A673 (cell line): ENCODE measurements around the gene DHRS3. TPM values are rescaled to one million over a fixed set of nuclear protein-coding genes. Genes with fewer than 3 reads are reported as not detected.

ENCODE experiments used
- BruUV-seq: library from RNA; stranded (reverse); fragments of 400-500 nt; replicated peaks from 2 replicates; lab custom pipeline; 2021; lab: Mats Ljungman, UMichigan
- CTCF ChIA-PET: fragments of 300-600 bp; sonication (Branson Sonifier 250); formaldehyde crosslinking; loops from one replicate; lab custom pipeline; 2022; ENCODE audit warnings: antibody characterized with exemption; lab: Charles Lee
- POLR2A ChIA-PET: fragments of 300-600 bp; sonication (Branson Sonifier 250); formaldehyde crosslinking; loops from one replicate; lab custom pipeline; 2022; ENCODE audit warnings: antibody characterized with exemption; ENCODE audit not compliant: low non-redundant PET; lab: Charles Lee
- DNase-seq: peaks from one replicate; pipeline ENCODE4 v3.0.0-alpha.2; 2015; ENCODE audit warnings: low spot score
- H3K27ac ChIP-seq: fragments of 200-600 bp; sonication (generic); 2 replicates; pipeline ENCODE4 v1.5.1; 2016; ENCODE audit warnings: mixed run types, low read depth, mild to moderate bottlenecking, mixed read lengths, antibody characterized with exemption, low read length; ENCODE audit not compliant: poor library complexity, severe bottlenecking
- H3K27me3 ChIP-seq: fragments of 200-600 bp; sonication (generic); replicated peaks from 2 replicates; pipeline ENCODE4 v1.6.1; 2017; ENCODE audit warnings: mixed run types, low read depth, mild to moderate bottlenecking, mixed read lengths, antibody characterized with exemption, low read length; ENCODE audit not compliant: insufficient read depth, poor library complexity
- H3K36me3 ChIP-seq: fragments of 200-600 bp; sonication (generic); 2 replicates; pipeline ENCODE4 v1.6.1; 2016; ENCODE audit warnings: mixed run types, mild to moderate bottlenecking, mixed read lengths, antibody characterized with exemption, low read length; ENCODE audit not compliant: insufficient read depth, poor library complexity, severe bottlenecking
- H3K4me1 ChIP-seq: fragments of 200-600 bp; sonication (generic); 2 replicates; pipeline ENCODE4 v1.6.1; 2017; ENCODE audit warnings: mixed run types, mild to moderate bottlenecking, mixed read lengths, antibody characterized with exemption, low read length; ENCODE audit not compliant: insufficient read depth, poor library complexity, severe bottlenecking
- H3K4me3 ChIP-seq: fragments of 200-600 bp; sonication (generic); 2 replicates; pipeline ENCODE4 v1.5.1; 2016; ENCODE audit warnings: low read depth, mixed run types, mild to moderate bottlenecking, mixed read lengths, low read length; ENCODE audit not compliant: poor library complexity, severe bottlenecking
- H3K9me3 ChIP-seq: fragments of 200-600 bp; sonication (generic); 2 replicates; pipeline ENCODE4 v1.6.1; 2016; ENCODE audit warnings: mixed run types, low read depth, mild to moderate bottlenecking, mixed read lengths, antibody characterized with exemption, low read length; ENCODE audit not compliant: poor library complexity, severe bottlenecking
- EZH2 ChIP-seq: fragments of 200-600 bp; sonication (generic); IDR thresholded peaks from 2 replicates; pipeline ENCODE4 v1.6.1; 2017; ENCODE audit warnings: borderline replicate concordance, low read depth, mild to moderate bottlenecking, mixed read lengths, antibody characterized with exemption, low read length; ENCODE audit not compliant: poor library complexity, severe bottlenecking
- intact Hi-C: fragments of 100-400 bp; cut with micrococcal nuclease; formaldehyde crosslinking; loops from one replicate; pipeline ENCODE4 v1.10.0; 2022; ENCODE audit not compliant: unreplicated experiment
- total RNA-seq: library from RNA; stranded (reverse); gene quantifications from 2 replicates; pipeline ENCODE4 v1.2.3, GENCODE V29; 2021
- TF ChIP-seq, protein P1 (sequence below): fragments of 300-800, 200-600 bp; sonication (generic); conservative IDR thresholded peaks from 2 replicates; pipeline ENCODE4 v1.5.1; 2017; ENCODE audit warnings: low read depth, mild to moderate bottlenecking, antibody characterized with exemption, low read length, moderate library complexity, mixed read lengths

Gene DHRS3
- total RNA-seq, 1 experiment from 2014 or later: 2.4 TPM

DNA sequence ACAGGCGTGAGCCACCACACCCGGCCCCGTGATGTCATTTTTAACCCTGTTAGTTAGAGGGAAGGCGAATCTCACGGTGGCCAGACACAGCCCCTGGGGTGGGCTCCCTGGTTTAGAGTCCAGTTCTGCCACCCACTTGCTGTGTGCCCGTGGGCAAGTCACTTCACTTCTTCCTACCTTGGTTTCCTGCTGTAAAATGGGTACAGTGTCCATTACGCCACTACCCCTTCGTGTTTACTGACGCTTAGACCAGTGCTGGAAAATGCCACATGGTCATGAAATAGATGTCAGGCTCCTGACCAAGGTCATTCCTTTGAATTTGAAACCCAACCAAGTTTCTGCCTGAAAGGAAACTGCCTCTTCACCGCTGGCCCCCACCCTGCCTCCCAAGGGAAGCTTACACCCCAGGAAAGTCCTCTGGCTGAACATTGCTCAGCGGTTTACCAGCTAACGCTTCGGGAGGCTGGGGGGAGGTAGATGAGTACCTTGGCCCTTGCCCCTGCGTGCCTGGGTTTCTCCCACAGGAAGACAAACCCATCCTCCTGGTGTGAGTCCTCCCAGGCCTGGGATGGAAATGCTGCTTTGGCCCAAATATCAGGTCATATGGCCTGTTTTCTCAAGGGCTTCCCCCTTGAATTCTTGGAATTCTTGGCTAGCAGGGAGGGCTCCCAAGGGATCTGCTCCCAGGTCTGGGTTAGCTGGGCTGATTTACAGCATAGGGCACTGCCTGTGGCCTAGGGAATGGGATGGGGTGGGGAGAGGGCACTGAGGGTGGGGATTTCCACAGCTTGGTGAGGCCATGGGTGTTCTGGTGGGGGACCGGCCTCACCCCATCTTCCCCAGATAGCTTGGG lies 18.3 kb upstream of the DHRS3 start:
- Histone ChIP-seq H3K4me3 (no peak overlapping the region), H3K9me3 (peaks cover 25% of the 10 kb centered on the region), H3K27ac (no peak overlapping the region), H3K27me3 (no peaks in the 10 kb centered on the region), H3K4me1 (no peaks in the 10 kb centered on the region), H3K36me3 (no peaks in the 10 kb centered on the region)
- intact Hi-C loops: no loop called here
- DNase-seq: no peak
- CTCF ChIA-PET: no interaction called here
- TF ChIP-seq, protein P1, sequence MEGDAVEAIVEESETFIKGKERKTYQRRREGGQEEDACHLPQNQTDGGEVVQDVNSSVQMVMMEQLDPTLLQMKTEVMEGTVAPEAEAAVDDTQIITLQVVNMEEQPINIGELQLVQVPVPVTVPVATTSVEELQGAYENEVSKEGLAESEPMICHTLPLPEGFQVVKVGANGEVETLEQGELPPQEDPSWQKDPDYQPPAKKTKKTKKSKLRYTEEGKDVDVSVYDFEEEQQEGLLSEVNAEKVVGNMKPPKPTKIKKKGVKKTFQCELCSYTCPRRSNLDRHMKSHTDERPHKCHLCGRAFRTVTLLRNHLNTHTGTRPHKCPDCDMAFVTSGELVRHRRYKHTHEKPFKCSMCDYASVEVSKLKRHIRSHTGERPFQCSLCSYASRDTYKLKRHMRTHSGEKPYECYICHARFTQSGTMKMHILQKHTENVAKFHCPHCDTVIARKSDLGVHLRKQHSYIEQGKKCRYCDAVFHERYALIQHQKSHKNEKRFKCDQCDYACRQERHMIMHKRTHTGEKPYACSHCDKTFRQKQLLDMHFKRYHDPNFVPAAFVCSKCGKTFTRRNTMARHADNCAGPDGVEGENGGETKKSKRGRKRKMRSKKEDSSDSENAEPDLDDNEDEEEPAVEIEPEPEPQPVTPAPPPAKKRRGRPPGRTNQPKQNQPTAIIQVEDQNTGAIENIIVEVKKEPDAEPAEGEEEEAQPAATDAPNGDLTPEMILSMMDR: no peak
- POLR2A ChIA-PET: no interaction called here
- no TSS peak for BruUV-seq

DNA sequence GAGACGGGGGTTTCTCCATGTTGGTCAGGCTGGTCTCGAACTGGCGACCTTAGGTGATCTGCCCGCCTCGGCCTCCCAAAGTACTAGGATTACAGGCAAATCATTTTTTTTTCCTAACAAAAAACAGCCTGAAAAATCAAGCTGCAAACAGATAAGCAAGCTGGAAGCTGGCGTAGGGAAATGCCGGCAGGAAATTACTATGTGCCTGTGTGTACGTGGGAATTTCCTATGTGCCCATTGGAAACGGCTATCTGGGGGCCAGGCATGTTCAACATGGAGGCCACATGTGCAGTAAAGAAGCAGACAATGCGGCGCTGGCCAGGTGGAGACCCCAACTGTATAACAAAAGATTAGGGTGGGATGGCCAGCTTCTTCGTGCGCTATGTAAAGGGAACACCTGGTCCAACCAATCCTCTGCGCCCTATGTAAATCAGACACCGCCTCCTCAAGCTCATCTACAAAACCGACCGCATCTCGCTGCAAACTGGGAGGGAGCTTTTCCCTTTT lies 16.7 kb upstream of the DHRS3 start:
- H3K4me1 ChIP-seq: no peaks in the 10 kb centered on the region
- peaks cover 10% of the 10 kb centered on the region for H3K9me3 ChIP-seq
- POLR2A ChIA-PET: no interaction called here
- intact Hi-C loops: no loop called here
- BruUV-seq: no TSS peak
- CTCF ChIA-PET: no interaction called here
- H3K4me3 ChIP-seq: no peak overlapping the region
- no peaks in the 10 kb centered on the region for H3K27me3 ChIP-seq
- TF ChIP-seq EZH2: no peak
- TF ChIP-seq, protein P1: no peak
- no peak for DNase-seq
- no peaks in the 10 kb centered on the region for H3K36me3 ChIP-seq
- H3K27ac ChIP-seq: no peak overlapping the region

DNA sequence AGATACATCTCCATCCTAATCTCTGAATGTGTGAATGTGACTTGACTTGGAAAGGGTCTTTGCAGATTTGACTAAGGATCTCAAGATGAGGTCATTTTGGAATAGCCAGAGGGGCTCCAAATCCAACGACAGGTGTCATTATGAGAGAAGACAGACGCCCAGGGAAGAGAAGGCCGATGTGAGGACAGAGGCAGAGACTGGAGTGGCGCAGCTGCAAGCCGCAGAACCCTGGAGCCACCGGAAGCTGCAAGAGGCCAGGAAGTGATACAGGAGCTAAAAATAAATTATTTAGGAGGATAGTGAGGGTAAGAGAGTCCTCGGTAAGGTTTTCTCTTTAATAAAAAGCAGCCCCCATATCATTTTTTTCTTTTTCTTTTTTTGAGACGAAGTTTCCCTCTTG lies 16.1 kb upstream of the DHRS3 start:
- no peak for DNase-seq
- Histone ChIP-seq H3K36me3 (no peaks in the 10 kb centered on the region), H3K4me1 (no peaks in the 10 kb centered on the region), H3K9me3 (peaks cover 5% of the 10 kb centered on the region), H3K27ac (no peak overlapping the region), H3K27me3 (no peaks in the 10 kb centered on the region), H3K4me3 (no peak overlapping the region)
- no peak for TF ChIP-seq EZH2
- TF ChIP-seq, protein P1: no peak
- intact Hi-C loops: no loop called here
- no TSS peak for BruUV-seq
- ChIA-PET CTCF (no interaction called here), POLR2A (no interaction called here)
